ENCODE measurements around the gene CLTCL1.

GRCh38 chr22:19321757-19322156 lies 30.2 kb upstream of the CLTCL1 start:
- no peak for TF ChIP-seq CTCF (optimal IDR thresholded peaks at IDR 0.05 in 1 of 3, IDR thresholded peaks at IDR 0.05 in 1 of 3, conservative IDR thresholded peaks at IDR 0.05 in 1 of 3; ENCODE audit: extremely low read depth in 1 of 3, insufficient read depth in 2 of 3, low read length in 3 of 3)
- TF ChIP-seq EZH2 (IDR thresholded peaks at IDR 0.05; ENCODE audit: low read length) = no peak
